Measurements from ENCODE around the gene ADRA2C. TPM values are rescaled to one million over a fixed set of nuclear protein-coding genes. Genes with fewer than 3 reads are reported as not detected.

ADRA2C gene
- total and polyA plus RNA-seq, 2 experiments from 2014 or later: 3.0 to 16.6 TPM

- H3K4me2 ChIP-seq: no peak overlapping the region
- H3K9me2 ChIP-seq (ENCODE audit: insufficient read depth): no peaks in the 10 kb centered on the region
- no peak overlapping the region for H3K27ac ChIP-seq (ENCODE audit: low read depth)
- no peak overlapping the region for H3K27ac Mint-ChIP-seq
- DNase-seq (ENCODE audit: low spot score): no peak
- no peaks in the 10 kb centered on the region for H3K27me3 ChIP-seq (ENCODE audit: insufficient read depth)
- no peaks in the 10 kb centered on the region for H3K36me3 ChIP-seq (ENCODE audit: insufficient read depth)
- no peak for ATAC-seq
- no peak overlapping the region for H2AFZ ChIP-seq
- TF ChIP-seq REST (IDR thresholded peaks at IDR 0.05; ENCODE audit: unreplicated experiment) (no peak), ZNF114 (CRISPR knock-in tag; IDR thresholded peaks at IDR 0.05) (no peak), ZNF462 (CRISPR knock-in tag; IDR thresholded peaks at IDR 0.05) (no peak)
- no peaks in the 10 kb centered on the region; the same call in 2 of the 3 replicates for H3K9me3 Mint-ChIP-seq
- H3K4me3 Mint-ChIP-seq: no peak overlapping the region
- no peaks in the 10 kb centered on the region; the same call in 2 of the 3 replicates for H3K36me3 Mint-ChIP-seq (ENCODE audit: low read depth)
- H4K20me1 ChIP-seq (replicated peaks; ENCODE audit: insufficient read depth): no peaks in the 10 kb centered on the region
- H3K4me1 Mint-ChIP-seq: peaks cover 48% of the 10 kb centered on the region
- H3K79me2 ChIP-seq (replicated peaks; ENCODE audit: insufficient read depth): no peaks in the 10 kb centered on the region
- H3K27me3 Mint-ChIP-seq (ENCODE audit: insufficient read depth, low read depth, poor library complexity): peaks cover 16% of the 10 kb centered on the region
- no peaks in the 10 kb centered on the region for H3F3A ChIP-seq (replicated peaks; ENCODE audit: low read depth)
- H3K4me3 ChIP-seq: no peak overlapping the region
- H3K4me1 ChIP-seq (ENCODE audit: insufficient read depth): peaks cover 25% of the 10 kb centered on the region
Measured at GRCh38 chr4:3803946-3804345, 37.8 kb downstream of the ADRA2C start.

Measured in GM23338 (cell line).